Measurements from ENCODE around the gene HIP1R.
"Not testable (repeated sequence)": the region's sequence is repeated elsewhere in the genome, so short reads cannot be mapped to it uniquely, and the experiment has no call there.

Gene HIP1R, protein sequence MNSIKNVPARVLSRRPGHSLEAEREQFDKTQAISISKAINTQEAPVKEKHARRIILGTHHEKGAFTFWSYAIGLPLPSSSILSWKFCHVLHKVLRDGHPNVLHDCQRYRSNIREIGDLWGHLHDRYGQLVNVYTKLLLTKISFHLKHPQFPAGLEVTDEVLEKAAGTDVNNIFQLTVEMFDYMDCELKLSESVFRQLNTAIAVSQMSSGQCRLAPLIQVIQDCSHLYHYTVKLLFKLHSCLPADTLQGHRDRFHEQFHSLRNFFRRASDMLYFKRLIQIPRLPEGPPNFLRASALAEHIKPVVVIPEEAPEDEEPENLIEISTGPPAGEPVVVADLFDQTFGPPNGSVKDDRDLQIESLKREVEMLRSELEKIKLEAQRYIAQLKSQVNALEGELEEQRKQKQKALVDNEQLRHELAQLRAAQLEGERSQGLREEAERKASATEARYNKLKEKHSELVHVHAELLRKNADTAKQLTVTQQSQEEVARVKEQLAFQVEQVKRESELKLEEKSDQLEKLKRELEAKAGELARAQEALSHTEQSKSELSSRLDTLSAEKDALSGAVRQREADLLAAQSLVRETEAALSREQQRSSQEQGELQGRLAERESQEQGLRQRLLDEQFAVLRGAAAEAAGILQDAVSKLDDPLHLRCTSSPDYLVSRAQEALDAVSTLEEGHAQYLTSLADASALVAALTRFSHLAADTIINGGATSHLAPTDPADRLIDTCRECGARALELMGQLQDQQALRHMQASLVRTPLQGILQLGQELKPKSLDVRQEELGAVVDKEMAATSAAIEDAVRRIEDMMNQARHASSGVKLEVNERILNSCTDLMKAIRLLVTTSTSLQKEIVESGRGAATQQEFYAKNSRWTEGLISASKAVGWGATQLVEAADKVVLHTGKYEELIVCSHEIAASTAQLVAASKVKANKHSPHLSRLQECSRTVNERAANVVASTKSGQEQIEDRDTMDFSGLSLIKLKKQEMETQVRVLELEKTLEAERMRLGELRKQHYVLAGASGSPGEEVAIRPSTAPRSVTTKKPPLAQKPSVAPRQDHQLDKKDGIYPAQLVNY

GRCh38 chr12:122834921-122835749 is at the start of gene HIP1R:
Gene HIP1R (plus strand): TSS chr12:122835457. CDS start chr12:122835551, 94 bp downstream.
- DNase-seq (ENCODE audit: low read depth, low spot score), result no peak

DNA sequence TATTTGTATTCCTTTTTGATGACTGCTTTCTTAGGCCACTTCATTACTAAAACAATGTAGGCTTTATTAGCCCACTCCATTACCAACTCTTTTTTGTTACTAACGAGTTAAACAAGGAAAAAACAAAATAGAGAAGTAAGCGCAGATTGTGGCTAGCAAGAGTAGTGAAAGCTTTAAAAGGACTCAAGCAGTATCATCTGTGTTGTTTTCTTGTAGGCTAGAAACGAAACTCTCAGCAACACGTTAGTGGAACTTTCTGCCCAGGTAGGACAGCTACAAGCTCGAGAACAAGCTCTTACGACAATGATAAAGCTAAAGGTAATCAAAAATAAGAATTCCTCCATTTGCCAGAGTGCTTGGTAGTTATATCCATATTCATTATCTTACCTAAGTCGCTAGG is 49.8 kb upstream of the HIP1R start:
- no peak for DNase-seq (ENCODE audit: low read depth, low spot score)

DNA sequence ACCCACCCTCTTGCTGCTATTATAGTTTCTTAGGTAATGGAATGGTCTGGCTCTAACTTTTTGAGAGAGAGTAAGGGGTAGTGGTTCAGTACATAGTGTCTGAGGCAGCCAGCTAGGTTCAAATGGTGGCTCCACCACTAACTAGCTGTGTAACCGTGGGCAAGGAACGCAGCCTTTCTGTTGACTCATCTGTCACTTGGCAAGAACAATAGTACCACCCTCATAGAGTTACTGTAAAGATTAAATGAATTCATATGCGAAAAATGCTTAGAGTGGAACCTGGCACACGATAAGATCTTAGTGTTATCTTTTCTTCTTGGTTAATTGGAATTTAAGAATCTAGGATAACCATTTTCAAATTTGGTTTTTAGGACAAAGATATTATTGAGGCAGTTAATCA is 46.9 kb upstream of the HIP1R start:
- no peak for DNase-seq (ENCODE audit: low read depth, low spot score)

DNA sequence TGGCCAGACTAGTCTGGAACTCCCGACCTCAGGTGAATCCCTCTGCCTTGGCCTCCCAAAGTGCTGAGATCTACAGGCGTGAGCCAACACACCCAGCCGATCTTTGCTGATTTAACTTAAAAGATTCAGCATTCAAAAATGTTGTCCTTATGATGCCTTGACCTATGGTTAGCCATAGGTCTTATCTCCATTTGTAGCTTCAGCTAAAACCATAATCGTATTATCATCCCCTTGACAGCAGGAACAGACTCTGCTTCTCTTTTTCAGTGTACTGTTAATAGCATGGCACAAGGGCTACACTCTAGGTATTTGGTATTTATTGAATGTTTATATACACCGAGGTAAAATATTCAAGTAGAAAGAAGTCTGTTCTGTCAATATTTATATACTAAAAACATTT is 45.6 kb upstream of the HIP1R start:
- no peak for DNase-seq (ENCODE audit: low read depth, low spot score)

GRCh38 chr12:122790393-122791075 is 44.7 kb upstream of the HIP1R start:
- no peak for DNase-seq (ENCODE audit: low read depth, low spot score)

DNA sequence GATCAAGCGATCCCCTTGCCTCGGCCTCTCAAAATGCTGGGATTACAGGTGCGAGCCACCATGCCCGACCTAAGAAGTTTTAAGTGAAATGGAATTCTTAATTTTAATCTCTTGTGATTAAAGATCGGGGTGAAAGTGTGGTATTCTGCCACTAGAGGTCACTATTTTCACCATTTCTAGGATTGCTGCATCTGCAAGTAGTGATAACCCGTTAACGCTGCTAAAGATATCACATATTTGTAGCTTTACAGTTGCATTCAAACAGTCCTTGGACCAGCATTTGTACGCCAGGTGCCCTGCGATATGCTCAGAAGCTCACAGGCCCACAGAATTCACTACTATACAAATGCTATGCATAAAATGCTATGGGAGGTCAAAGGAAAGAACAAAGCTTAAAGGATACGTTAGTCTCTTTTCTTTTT is 41.6 kb upstream of the HIP1R start:
- no peak for DNase-seq (ENCODE audit: low read depth, low spot score)

GRCh38 chr12:122795807-122796206 is 39.5 kb upstream of the HIP1R start:
- DNase-seq (ENCODE audit: low read depth, low spot score), result no peak

DNA sequence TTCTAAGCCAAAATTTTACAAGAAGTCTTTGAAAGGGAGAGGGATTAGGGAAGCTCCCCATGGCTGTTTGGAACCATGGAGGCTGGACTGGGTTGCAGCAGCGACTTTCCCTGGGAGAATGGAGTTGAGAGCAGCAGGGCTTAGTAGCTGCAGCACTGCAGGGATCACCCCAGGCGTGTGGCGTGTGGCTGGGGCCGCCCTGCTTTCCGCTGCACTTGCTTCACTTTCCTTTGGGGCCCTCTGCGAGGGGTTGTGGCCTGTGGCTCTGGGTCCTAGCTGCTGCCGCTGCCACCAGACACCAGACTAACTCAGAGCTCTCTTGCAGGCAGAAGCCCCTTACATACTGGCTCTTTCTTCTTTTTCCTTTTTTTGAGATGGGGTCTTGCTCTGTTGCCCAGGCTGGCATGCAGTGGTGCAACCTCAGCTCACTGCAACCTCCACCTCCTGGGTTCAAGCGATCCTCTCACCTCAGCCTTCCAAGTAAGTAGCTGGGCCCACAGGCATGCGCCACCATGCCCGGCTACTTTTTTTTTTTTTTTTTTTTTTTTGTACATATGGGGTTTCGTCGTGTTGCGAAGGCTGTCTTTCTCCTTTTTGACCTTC is 35.5 kb upstream of the HIP1R start:
- DNase-seq (ENCODE audit: low read depth, low spot score), result no peak

GRCh38 chr12:122803937-122804336 is 31.3 kb upstream of the HIP1R start:
- no peak for DNase-seq (ENCODE audit: low read depth, low spot score)

DNA sequence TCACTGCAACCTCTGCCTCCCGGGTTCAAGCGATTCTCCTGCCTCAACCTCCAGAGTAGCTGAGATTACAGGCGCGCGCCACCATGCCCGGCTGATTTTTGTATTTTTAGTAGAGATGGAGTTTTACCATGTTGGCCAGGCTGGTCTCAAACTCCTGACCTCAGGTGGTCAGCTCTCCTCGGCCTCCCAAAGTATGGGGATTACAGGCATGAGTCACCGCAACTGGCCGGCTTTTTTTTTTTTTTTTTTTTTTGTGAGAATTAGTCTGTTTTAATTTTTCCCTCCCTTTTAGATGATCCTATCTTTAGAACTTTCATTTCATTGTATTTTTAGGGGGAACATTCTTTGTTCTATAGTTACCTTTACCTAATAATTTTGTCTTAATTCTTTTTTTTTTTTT is 30.3 kb upstream of the HIP1R start:
- not testable (repeated sequence) for DNase-seq (ENCODE audit: low read depth, low spot score)

DNA sequence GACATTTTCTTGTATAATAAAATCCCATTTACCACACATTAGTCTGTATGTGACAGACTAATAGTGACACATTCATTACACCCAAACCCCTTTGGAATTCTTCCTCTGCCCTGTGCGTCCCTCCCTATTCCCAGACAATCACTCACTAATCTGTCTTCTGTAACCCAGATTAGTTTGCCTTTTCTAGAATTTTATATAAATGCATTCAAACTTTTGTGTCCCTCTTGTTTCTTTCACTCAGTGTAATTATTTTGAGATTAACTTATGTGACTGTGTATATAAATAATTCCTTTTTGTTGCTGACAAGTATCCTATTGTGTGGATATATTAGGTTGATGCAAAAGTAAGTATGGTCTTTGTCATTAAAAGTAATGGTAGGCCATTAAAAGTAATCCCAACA is 27.6 kb upstream of the HIP1R start:
- no peak for DNase-seq (ENCODE audit: low read depth, low spot score)

DNA sequence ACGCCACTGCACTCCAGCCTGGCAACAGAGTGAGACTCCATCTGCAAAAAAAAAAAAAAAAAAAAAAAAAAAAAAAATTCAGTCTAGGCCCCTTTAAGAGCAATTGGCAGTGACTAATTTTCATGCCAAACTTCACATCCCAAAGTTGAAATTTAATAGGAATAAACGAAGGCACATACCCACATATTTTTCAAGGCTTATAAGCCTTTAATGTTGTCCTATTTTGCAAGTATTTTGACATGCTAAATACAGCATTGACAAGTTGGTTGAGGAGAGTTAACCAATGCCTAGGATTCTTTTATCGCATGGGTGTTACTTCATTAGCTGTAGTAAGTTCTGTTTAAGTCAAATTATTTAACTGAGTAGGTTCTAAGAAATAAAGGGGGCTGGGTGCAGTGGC is 23.5 kb upstream of the HIP1R start:
- DNase-seq (ENCODE audit: low read depth, low spot score), result no peak

GRCh38 chr12:122813310-122813713 is 21.9 kb upstream of the HIP1R start:
- DNase-seq (ENCODE audit: low read depth, low spot score), result no peak

DNA sequence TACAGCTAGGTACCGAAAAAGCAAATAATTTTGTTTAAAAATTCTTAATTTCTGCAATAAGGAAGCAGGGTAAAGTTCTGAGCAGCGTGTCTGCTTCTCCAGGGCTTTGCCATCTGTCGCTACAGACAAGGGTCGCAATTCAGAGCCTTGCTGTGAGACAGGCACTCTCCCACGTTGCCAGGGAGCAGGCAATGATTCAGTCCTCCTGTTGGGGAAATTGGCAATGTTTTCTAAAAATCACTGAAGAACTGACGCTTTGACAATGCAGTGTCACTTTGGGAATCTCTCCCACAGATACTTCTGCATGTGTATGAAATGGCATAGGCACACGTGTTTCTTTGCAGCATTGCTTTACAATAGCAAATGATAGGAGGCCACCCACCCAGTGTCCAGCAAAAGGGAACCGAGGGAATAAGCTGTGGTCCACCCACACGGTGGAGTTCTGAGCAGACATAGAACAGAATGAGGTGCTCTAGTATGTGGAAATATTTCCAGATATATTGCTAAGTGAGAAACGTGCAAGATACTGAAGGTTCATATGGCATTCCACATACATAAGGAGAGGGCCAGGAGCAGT is 16.0 kb upstream of the HIP1R start:
- no peak for DNase-seq (ENCODE audit: low read depth, low spot score)

GRCh38 chr12:122820138-122820537 is 15.1 kb upstream of the HIP1R start:
- no peak for DNase-seq (ENCODE audit: low read depth, low spot score)

- no peak for DNase-seq (ENCODE audit: low read depth, low spot score)
These were observed 14.4 kb upstream of the HIP1R start for GRCh38 chr12:122820838-122821271.

GRCh38 chr12:122823429-122823828 is 11.8 kb upstream of the HIP1R start:
- DNase-seq (ENCODE audit: low read depth, low spot score), result no peak

GRCh38 chr12:122825773-122826724 is 9.2 kb upstream of the HIP1R start:
- DNase-seq (ENCODE audit: low read depth, low spot score), result no peak

- DNase-seq (ENCODE audit: low read depth, low spot score), result no peak
These were observed 8.0 kb upstream of the HIP1R start for GRCh38 chr12:122827258-122827657.
